HG03432 (cell line): ENCODE data around the gene MED26.
A peak's percentile ranks its signal among the peaks of the same experiment; 100 is the strongest.
"Not testable (repeated sequence)": the region's sequence is repeated elsewhere in the genome, so short reads cannot be mapped to it uniquely, and the experiment has no call there.

ENCODE experiments used
- ATAC-seq: cut with Tn5 transposase; IDR thresholded peaks from one replicate; pipeline ENCODE4 v1.9.1; 2021; ENCODE audit warnings: mild to moderate bottlenecking, moderate library complexity; ENCODE audit not compliant: unreplicated experiment

The MED26 gene

GRCh38 chr19:16575861-16576689 is 51.9 kb downstream of the MED26 start:
- ATAC-seq, result no peak

GRCh38 chr19:16575282-16575681 is 52.7 kb downstream of the MED26 start:
- ATAC-seq, result no peak

DNA sequence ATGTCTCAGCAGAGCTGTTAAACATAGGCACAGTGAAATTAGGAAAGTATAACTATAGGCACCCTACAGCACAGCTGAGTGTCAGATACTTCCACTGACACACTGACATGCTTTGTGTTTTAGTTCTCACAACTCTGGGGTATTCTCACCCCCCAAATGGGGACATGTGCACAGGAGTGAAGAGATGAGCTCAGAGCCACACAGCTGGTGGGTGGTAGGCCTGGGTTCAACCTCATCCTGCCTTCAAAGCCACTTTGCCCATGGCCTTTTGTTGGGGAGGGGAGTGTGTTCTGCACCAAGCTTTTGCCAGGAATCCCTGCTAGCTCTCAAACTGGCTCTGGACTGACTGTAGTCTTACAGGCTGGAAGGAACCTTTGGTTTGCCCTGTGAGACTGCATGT is 54.1 kb downstream of the MED26 start:
- no peak for ATAC-seq

DNA sequence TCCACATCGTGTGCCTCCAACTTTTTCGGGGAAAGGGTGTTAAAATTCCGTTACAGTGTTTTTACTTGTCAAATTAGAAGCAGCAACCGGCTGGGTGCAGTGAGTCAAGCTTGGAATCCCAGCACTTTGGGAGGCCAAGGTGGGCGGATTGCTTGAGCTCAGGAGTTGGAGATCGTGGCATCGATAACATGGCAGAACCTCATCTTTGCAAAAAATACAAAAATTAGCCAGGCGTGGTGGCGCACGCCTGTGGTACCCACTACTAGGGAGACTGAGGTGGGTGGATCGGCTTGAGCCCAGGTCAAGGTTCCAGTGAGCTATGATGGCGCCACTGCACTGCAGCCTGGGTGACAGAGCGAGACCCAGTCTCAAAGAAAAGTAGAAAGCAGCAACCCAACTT is 54.7 kb downstream of the MED26 start:
- ATAC-seq, result no peak

GRCh38 chr19:16572332-16573211 is 55.4 kb downstream of the MED26 start, which contains the start of gene SLC35E1:
Gene SLC35E1, minus strand, starts transcription at chr19:16572415. Its CDS starts 51 bp downstream, at chr19:16572364.
- peak; percentile 80 for ATAC-seq

DNA sequence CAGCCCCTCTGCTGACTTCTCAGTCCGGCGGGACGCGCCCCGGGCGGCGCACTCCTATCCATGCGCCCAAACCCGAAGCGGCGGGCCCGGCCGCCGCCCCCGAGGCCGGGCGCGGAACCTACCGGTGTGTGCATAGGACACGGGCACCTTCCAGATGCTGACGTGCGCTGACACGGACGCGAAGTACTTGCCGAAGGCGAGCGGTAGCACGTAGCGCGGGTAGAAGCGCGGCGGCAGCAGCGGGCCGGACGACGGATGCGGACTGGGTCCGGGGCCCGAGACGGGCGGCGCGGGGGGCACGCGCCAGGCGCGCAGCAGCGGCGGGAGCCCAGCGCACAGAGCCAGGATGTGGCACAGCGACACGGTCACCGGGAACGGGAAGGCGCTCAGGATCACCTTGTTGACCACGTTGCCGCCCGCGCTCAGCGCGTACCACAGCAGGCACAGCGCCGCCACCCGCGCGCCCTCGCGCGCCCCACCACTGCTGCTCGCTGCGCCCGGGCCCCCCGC is 56.1 kb downstream of the MED26 start:
- no peak for ATAC-seq

DNA sequence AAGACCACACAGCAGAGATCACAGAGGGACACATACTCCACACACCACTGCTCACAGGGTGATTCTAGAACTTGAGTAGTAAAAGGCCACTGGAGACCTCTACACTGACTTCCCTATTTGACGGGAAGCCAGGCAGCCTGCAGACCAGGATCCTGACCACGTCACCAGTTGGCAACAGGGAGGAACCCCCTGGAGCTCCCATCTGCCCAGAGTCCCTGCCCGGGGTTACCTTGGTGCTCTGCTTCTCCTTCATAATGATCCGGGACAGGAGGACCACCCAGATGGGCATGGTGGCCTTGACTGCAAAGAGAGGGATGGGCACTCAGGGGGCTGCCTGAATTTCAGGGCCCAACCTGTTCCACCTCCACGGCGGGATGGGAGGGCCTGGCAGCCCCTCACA is 56.7 kb downstream of the MED26 start:
- ATAC-seq, result peak; percentile 4

DNA sequence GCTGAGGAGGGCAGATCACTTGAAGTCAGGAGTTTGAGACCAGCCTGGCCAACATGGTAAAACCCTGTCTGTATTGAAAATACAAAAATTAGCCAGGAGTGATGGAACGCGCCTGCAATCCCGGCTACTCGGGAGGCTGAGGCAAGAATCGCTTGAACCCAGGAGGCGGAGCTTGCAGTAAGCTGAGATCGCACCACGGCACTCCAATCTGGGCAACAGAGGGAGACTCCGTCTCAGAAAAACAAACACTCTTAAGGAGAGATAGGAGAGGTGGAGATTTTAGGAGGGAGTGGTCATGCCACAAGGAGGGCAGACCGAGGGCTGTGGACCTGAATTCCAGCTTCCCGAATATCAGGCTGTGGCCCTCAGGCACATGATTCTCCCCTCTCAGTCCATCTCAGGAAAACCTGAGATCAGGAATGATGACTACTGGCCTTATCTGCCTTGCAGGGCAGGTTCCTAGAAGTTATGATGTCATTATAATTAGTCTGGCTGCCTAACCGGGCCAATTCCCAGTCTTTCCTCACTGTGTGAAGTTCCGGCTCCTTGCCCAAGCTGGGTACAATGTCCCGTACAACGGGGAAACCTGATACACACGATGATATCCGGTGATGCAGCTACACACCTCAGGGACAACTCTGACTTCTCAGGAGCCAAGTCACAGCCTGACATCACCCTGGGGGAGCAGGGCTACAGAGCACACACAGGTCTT is 58.2 kb downstream of the MED26 start:
- ATAC-seq, result no peak

- ATAC-seq, result no peak
Measured at GRCh38 chr19:16566702-16567101, 61.3 kb downstream of the MED26 start.

- ATAC-seq, result no peak
Measured at GRCh38 chr19:16566161-16566560, 61.8 kb downstream of the MED26 start.

DNA sequence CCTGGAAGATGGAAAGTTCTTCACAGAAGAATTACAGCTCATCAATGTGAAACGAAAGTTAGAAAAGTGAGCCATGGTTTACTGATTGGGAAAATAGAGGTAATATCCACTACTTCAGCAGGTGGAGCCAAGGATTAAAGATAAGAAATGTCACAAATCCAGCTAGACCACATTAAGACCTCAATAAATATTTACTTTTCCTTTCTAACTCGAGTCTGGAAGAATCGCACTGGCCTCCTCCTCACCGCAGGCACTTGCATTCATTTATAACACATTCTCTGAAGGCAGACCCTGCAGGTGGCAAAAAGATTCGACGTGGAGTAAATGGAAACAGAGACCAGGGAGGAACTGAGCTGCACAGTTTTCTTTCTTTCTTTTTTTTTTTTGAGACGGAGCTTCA is 63.2 kb downstream of the MED26 start:
- no peak for ATAC-seq

GRCh38 chr19:16562608-16563025 is 65.4 kb downstream of the MED26 start:
- ATAC-seq, result no peak

GRCh38 chr19:16561382-16561781 is 66.6 kb downstream of the MED26 start:
- no peak for ATAC-seq

DNA sequence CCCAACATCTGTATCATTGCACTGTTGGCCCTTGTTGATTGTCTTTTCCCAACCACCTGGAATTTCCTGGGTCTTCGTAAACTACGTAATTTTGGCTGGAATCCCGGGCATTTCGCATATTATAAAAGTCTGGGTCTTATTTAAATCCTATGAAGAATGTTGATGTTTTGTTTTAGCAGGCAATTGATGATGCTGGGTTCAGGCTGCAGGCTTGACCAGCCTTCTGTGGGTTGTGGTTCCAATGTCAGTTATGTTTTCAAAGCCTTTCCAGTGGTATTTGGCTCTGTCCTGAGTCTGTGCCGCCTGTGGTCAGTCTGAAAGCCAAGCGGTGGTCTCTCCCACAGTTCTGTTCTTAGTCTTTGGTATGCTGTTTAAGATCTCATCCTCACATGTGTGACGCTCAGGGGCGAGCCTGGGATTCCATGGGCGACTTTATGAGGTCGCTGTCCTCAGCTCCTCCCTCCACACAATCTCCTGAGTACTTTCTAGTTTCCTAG is 68.2 kb downstream of the MED26 start:
- ATAC-seq, result no peak

- ATAC-seq, result no peak
Measured at GRCh38 chr19:16554776-16555175, 73.2 kb downstream of the MED26 start.

DNA sequence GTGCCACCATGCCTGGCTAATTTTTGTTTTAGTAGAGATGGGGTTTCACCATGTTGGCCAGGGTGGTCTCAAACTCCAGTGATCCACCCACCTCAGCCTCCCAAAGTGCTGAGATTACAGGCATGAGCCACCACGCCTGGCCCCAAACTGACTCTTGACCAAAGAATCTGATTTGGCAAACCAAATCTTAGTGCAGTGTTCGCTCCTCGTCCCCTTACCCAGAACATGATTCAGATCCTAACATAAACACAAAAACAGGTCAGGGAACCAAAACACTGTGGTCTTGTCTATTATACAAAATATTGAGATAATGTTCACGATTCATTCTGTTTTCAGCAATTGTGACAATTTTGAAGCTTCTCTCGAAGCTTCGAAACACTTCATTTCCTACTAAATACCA is 76.1 kb downstream of the MED26 start:
- not testable (repeated sequence) for ATAC-seq

DNA sequence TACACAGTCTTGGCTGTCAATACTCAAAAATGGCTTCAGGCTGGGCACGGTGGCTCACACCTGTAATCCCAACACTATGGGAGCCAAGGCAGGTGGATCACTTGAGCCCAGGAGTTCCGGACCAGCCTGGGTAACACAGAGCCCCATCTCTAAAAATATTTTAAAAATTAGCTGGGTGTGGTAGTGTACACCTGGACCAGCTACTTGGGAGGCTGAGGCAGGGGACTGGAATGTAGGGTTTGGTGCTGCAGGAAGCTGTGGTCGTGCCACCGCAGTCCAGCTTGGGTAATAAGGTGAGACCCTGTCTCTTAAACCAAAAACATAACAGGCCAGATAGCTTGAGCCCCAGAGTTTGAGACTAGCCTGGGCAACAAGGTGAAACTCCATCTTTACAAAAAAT is 79.0 kb downstream of the MED26 start:
- ATAC-seq, result no peak

- ATAC-seq, result no peak
Measured at GRCh38 chr19:16544473-16545231, 83.4 kb downstream of the MED26 start.

GRCh38 chr19:16543734-16544133 is 84.3 kb downstream of the MED26 start:
- ATAC-seq, result not testable (repeated sequence)

DNA sequence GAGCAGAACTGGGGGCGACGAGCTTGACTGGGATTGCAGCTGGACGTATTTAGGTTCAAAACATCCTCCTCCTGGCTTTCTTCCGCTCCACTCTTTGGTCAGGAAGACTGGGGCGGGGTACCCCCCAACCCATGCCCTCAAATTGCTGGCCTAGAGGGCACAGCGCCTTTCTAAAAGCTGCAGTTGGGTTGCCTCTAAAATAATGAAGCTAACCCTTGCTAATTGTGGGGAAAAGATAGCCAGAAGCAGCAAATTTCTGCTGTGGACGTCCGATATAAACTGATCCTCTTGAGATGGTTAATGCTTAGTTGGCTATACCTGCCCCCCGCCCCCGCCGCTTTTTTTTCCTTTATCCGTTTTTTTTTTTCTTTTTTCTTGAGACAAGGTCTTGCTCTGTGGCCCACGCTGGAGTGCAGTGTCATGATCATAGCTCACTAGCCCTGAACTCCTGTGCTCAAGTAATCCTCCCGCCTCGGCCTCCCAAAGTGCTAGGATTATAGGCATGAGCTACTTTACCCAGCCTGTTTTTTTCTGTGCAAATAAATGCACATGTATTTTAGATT is 85.0 kb downstream of the MED26 start:
- no peak for ATAC-seq
